ENCODE data around the gene ABTB2. TPM values are rescaled to one million over a fixed set of nuclear protein-coding genes. Genes with fewer than 3 reads are reported as not detected.

Gene ABTB2
- total and polyA plus RNA-seq, 2 of the 8 experiments (the other 6 are each of a cell fraction or from before 2014, with no cell fraction given) = 7.7 to 10.2 TPM

GRCh38 chr11:34382532-34383276, 24.9 kb upstream of the ABTB2 start (continued):
- TF ChIP-seq E2F6 (IDR thresholded peaks at IDR 0.05) (no peak), RAD21 (IDR thresholded peaks at IDR 0.05 in 1 of 2, conservative IDR thresholded peaks at IDR 0.05 in 1 of 2; ENCODE audit: low read depth in 2 of 2, low read length in 2 of 2) (no peak), KDM1A (IDR thresholded peaks at IDR 0.05; ENCODE audit: borderline replicate concordance, low read length) (no peak)
